IMR-90 (cell line): ENCODE measurements around the gene RGS9.

Experiments
- CEBPB ChIP-seq: IDR thresholded peaks from 2 replicates; pipeline ENCODE4 v1.6.1; 2012; ENCODE audit warnings: low read depth, low read length, improper control_type of control experiment
- CTCF ChIP-seq: conservative IDR thresholded peaks from 2 replicates; pipeline ENCODE4 v1.5.1; 2012; ENCODE audit warnings: mild to moderate bottlenecking, low read depth, low read length, improper control_type of control experiment
- MXI1 ChIP-seq: IDR thresholded peaks from 2 replicates; pipeline ENCODE4 v1.6.1; 2012; ENCODE audit warnings: low read depth, mild to moderate bottlenecking, low read length, moderate library complexity, borderline replicate concordance
- RAD21 ChIP-seq: IDR thresholded peaks from 2 replicates; pipeline ENCODE4 v1.6.1; 2012; ENCODE audit warnings: low read length, improper control_type of control experiment
- RFX5 ChIP-seq: IDR thresholded peaks from 2 replicates; pipeline ENCODE4 v1.8.0; 2012; ENCODE audit warnings: low read depth, mild to moderate bottlenecking, low read length, moderate library complexity

GRCh38 chr17:65197201-65197600, 60.0 kb downstream of the RGS9 start:
- TF ChIP-seq CTCF = no peak
- no peak for TF ChIP-seq CEBPB
- TF ChIP-seq RFX5 = no peak
- no peak for TF ChIP-seq RAD21
- no peak for TF ChIP-seq MXI1
